Natural killer cell (primary cell): Measurements from ENCODE around the gene TACR2. TPM values are rescaled to one million over a fixed set of nuclear protein-coding genes. Genes with fewer than 3 reads are reported as not detected.
A peak's percentile ranks its signal among the peaks of the same experiment; 100 is the strongest.

Experiments used
- ATAC-seq, 3 donors: fragments of 150-1000 bp in 2 of 3; fragments of 200-7000 bp in 1 of 3; cut with Tn5 transposase; 1 replicate in 1 of 3; 2 replicates in 2 of 3; pipeline ENCODE4 v1.10.0; 2021; ENCODE audit warnings: mild to moderate bottlenecking in 2 of 3, moderate library complexity in 2 of 3
- DNase-seq, 2 donors: peaks; one replicate each; pipeline versions ENCODE4 v3.0.0 to v3.0.0-alpha.2; 2013 to 2021; ENCODE audit warnings: mixed read lengths in 1 of 2
- H3K27ac ChIP-seq: one replicate; pipeline ENCODE4 v1.5.1; 2013; ENCODE audit warnings: mild to moderate bottlenecking, low read length
- H3K27me3 ChIP-seq: one replicate; pipeline ENCODE4 v1.6.1; 2013; ENCODE audit warnings: low read length; ENCODE audit not compliant: control insufficient read depth, insufficient read depth
- H3K36me3 ChIP-seq: one replicate; pipeline ENCODE4 v1.6.1; 2013; ENCODE audit warnings: low read length; ENCODE audit not compliant: control insufficient read depth, insufficient read depth
- H3K4me1 ChIP-seq: one replicate; pipeline ENCODE4 v1.6.1; 2013; ENCODE audit warnings: low read length; ENCODE audit not compliant: control insufficient read depth, insufficient read depth
- H3K4me3 ChIP-seq: one replicate; pipeline ENCODE4 v1.5.1; 2013; ENCODE audit warnings: low read length
- H3K9me3 ChIP-seq: one replicate; pipeline ENCODE4 v1.6.1; 2013; ENCODE audit warnings: low read length; ENCODE audit not compliant: control insufficient read depth, insufficient read depth
- H3K27ac Mint-ChIP-seq, 2 donors: one replicate each; pipeline ENCODE4 v1.8.0; 2022; ENCODE audit warnings: mild to moderate bottlenecking in 2 of 2, mixed read lengths in 2 of 2, moderate library complexity in 1 of 2
- H3K27me3 Mint-ChIP-seq, 2 donors: one replicate each; pipeline ENCODE4 v1.8.0; 2022; ENCODE audit warnings: low read depth in 2 of 2, mixed read lengths in 2 of 2
- H3K36me3 Mint-ChIP-seq: one replicate; pipeline ENCODE4 v1.8.0; 2022; ENCODE audit warnings: mixed read lengths
- H3K4me1 Mint-ChIP-seq, 2 donors: one replicate each; pipeline ENCODE4 v1.8.0; 2022; ENCODE audit warnings: mixed read lengths in 2 of 2
- H3K4me3 Mint-ChIP-seq: one replicate; pipeline ENCODE4 v1.8.0; 2022; ENCODE audit warnings: mild to moderate bottlenecking, moderate library complexity, mixed read lengths
- H3K9me3 Mint-ChIP-seq, 2 donors: one replicate each; pipeline ENCODE4 v1.8.0; 2022; ENCODE audit warnings: mixed read lengths in 2 of 2
- WGBS: methylation state at CpG from one replicate; pipeline ENCODE4 v1.1.7; 2013; ENCODE audit warnings: missing lambda C conversion rate; ENCODE audit not compliant: insufficient coverage; 5-methylcytosine and 5-hydroxymethylcytosine counted together
- intact Hi-C: fragments of 100-400 bp; cut with micrococcal nuclease; formaldehyde crosslinking; loops from one replicate; pipeline ENCODE4 v1.14.2; 2022
- total RNA-seq, 4 donors: library from RNA; stranded (reverse); fragments of 120-200 nt in 1 of 4; gene quantifications; one replicate each; pipeline versions ENCODE4 v1.2.3 to v1.2.4, GENCODE V29; 2013 to 2022
- TF ChIP-seq, protein P1 (sequence below): fragments of 200-600 bp; IDR thresholded peaks from one replicate; pipeline ENCODE4 v1.8.0; 2022; ENCODE audit warnings: antibody characterized with exemption

The TACR2 gene
- total RNA-seq, 3 donors from 2014 or later (not counting 1 experiment from before 2014, with no cell fraction given) = not detected

DNA sequence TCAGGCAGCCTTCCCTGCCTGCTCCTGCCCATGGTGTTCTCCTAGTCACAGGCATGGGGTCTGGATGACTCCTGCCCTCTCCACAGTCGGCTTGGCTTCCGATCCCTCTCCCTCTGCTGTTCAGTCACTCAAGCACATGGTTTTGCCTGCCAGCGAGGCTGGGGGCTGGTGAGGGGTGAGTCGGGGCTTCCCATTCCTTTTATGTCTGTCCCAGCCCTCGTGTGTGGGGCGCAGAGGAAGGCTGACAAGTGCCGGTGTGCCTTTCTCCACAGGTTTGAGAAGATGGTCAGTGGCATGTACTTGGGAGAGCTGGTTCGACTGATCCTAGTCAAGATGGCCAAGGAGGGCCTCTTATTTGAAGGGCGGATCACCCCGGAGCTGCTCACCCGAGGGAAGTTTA is 40.1 kb downstream of the TACR2 start:
- intact Hi-C loops = no loop called here
- WGBS = 96% methylated on average over 11 of the region's 11 CpGs
- peaks cover 11 to 19% of the 10 kb centered on the region in 2 donors for H3K4me1 Mint-ChIP-seq
- H3K27me3 Mint-ChIP-seq = no peaks in the 10 kb centered on the region
- H3K36me3 ChIP-seq = peaks cover 56% of the 10 kb centered on the region
- TF ChIP-seq, protein P1, sequence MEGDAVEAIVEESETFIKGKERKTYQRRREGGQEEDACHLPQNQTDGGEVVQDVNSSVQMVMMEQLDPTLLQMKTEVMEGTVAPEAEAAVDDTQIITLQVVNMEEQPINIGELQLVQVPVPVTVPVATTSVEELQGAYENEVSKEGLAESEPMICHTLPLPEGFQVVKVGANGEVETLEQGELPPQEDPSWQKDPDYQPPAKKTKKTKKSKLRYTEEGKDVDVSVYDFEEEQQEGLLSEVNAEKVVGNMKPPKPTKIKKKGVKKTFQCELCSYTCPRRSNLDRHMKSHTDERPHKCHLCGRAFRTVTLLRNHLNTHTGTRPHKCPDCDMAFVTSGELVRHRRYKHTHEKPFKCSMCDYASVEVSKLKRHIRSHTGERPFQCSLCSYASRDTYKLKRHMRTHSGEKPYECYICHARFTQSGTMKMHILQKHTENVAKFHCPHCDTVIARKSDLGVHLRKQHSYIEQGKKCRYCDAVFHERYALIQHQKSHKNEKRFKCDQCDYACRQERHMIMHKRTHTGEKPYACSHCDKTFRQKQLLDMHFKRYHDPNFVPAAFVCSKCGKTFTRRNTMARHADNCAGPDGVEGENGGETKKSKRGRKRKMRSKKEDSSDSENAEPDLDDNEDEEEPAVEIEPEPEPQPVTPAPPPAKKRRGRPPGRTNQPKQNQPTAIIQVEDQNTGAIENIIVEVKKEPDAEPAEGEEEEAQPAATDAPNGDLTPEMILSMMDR = no peak
- no peak overlapping the region for H3K27ac ChIP-seq
- H3K4me3 ChIP-seq = no peak overlapping the region
- DNase-seq (no peak), ATAC-seq (no peak)
- no peaks in the 10 kb centered on the region for H3K9me3 Mint-ChIP-seq
- H3K27me3 ChIP-seq = no peaks in the 10 kb centered on the region
- H3K36me3 Mint-ChIP-seq = peaks cover 16% of the 10 kb centered on the region
- no peak overlapping the region for H3K4me3 Mint-ChIP-seq
- peak overlapping the region in 1 of 2 donors; percentile 51 for H3K27ac Mint-ChIP-seq
- H3K4me1 ChIP-seq = no peaks in the 10 kb centered on the region
- no peaks in the 10 kb centered on the region for H3K9me3 ChIP-seq

DNA sequence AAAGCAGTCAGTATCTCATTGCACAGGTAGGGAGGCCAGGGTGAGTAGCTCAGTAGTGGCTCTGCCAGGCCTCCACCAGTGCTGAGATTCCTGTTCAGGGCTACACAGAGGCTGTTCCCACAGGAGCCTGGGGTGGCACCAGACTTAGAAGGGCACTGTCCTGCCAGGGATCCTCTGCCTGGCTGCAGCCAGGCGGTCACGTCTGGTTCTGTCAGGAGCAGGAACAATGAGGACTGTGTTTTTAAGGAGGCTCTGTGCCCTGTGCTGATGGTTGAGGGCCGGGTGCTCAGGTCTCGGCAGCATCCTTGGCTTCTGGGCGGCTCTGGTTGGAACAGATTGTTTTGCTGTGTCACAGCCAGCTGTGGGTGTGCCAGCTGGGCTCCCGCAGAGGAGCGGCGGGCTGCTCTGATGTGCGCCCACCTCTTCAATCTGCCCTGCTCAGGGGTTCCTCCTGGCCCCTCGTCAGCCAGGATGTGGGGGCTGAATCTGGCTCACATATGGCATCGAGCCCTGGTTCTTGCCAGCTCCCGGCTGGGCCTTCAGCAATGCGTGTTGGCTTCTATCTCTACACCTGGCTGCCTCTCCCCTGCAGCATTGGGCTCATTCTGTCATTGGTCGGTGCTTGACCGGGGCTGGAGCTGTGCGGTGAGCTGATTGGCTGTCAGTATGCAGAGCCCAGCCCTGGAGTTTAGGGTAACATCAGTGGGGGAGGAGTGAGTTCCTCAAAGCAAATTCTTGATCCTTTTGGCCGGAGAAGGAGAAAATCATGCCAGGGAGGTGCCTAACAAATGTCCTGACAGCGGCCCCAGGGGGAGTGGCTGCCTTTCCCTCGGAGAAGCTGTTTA is 41.2 kb downstream of the TACR2 start:
- DNase-seq (no peak), ATAC-seq (no peak)
- H3K36me3 Mint-ChIP-seq = peaks cover 16% of the 10 kb centered on the region
- H3K9me3 ChIP-seq = no peaks in the 10 kb centered on the region
- H3K4me1 Mint-ChIP-seq = peaks cover 11 to 19% of the 10 kb centered on the region in 2 donors
- no peak overlapping the region for H3K27ac ChIP-seq
- no peaks in the 10 kb centered on the region for H3K4me1 ChIP-seq
- H3K27me3 Mint-ChIP-seq = no peaks in the 10 kb centered on the region
- H3K36me3 ChIP-seq = peaks cover 60% of the 10 kb centered on the region
- no peak overlapping the region for H3K4me3 ChIP-seq
- no peak overlapping the region for H3K4me3 Mint-ChIP-seq
- intact Hi-C loops = no loop called here
- no peaks in the 10 kb centered on the region for H3K27me3 ChIP-seq
- no peaks in the 10 kb centered on the region for H3K9me3 Mint-ChIP-seq
- 67% methylated on average over 19 of the region's 19 CpGs for WGBS
- H3K27ac Mint-ChIP-seq = peak overlapping the region in 1 of 2 donors; percentile 67
- TF ChIP-seq, protein P1 = no peak

DNA sequence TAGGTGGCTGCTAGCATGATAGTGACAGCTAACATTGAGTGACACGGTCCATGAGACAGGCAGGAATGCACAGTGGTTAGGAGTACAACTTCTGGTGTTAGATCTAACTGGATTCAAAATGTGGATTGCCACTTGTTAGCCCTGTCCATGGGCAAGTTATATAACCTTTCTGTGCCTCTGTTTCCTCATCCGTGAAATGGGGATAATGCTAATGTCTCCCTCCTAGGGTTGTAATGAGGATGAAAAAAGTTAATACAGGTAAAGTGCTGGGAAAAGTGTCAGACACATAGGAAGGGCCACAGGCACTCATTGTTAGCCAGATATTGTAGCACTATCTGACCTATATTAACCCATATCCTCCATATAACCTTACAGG is 41.8 kb downstream of the TACR2 start:
- Mint-ChIP-seq H3K27ac (peak overlapping the region in 1 of 2 donors; percentile 60), H3K36me3 (peaks cover 16% of the 10 kb centered on the region), H3K27me3 (no peaks in the 10 kb centered on the region), H3K4me1 (peaks cover 11 to 19% of the 10 kb centered on the region in 2 donors), H3K4me3 (no peak overlapping the region), H3K9me3 (no peaks in the 10 kb centered on the region)
- no peak overlapping the region for H3K27ac ChIP-seq
- peaks cover 58% of the 10 kb centered on the region for H3K36me3 ChIP-seq
- no peak overlapping the region for H3K4me3 ChIP-seq
- no peaks in the 10 kb centered on the region for H3K4me1 ChIP-seq
- WGBS = 97% methylated on average over 2 of the region's 2 CpGs
- TF ChIP-seq, protein P1 = no peak
- no peaks in the 10 kb centered on the region for H3K27me3 ChIP-seq
- DNase-seq (no peak), ATAC-seq (no peak)
- intact Hi-C loops = no loop called here
- no peaks in the 10 kb centered on the region for H3K9me3 ChIP-seq
